ENCODE data around the gene GNA14.
"Not testable (repeated sequence)": the region's sequence is repeated elsewhere in the genome, so short reads cannot be mapped to it uniquely, and the experiment has no call there.

Gene GNA14

GRCh38 chr9:77440057-77440456, 208.1 kb downstream of the GNA14 start:
- no peak for DNase-seq

- no peak for DNase-seq
These were observed 209.5 kb downstream of the GNA14 start for GRCh38 chr9:77438653-77439052.

- DNase-seq = no peak
These were observed 212.4 kb downstream of the GNA14 start for GRCh38 chr9:77435688-77436087.

- no peak for DNase-seq
These were observed 212.8 kb downstream of the GNA14 start for GRCh38 chr9:77435277-77435676.

- DNase-seq = peak; percentile 67
These were observed 214.3 kb downstream of the GNA14 start for GRCh38 chr9:77433675-77434445.

- DNase-seq = no peak
These were observed 216.1 kb downstream of the GNA14 start for GRCh38 chr9:77432053-77432452.

GRCh38 chr9:77429928-77430327, 218.2 kb downstream of the GNA14 start:
- no peak for DNase-seq

- no peak for DNase-seq
These were observed 220.7 kb downstream of the GNA14 start for GRCh38 chr9:77427256-77427927.

GRCh38 chr9:77426712-77427111, 221.4 kb downstream of the GNA14 start:
- no peak for DNase-seq

- no peak for DNase-seq
These were observed 223.1 kb downstream of the GNA14 start for GRCh38 chr9:77424993-77425392.

- no peak for DNase-seq
These were observed 224.3 kb downstream of the GNA14 start for GRCh38 chr9:77423841-77424240.

GRCh38 chr9:77422969-77423368, 225.2 kb downstream of the GNA14 start:
- DNase-seq = no peak

- DNase-seq = peak; percentile 1
These were observed 226.4 kb downstream of the GNA14 start for GRCh38 chr9:77421506-77422265.

- DNase-seq = no peak
These were observed 227.5 kb downstream of the GNA14 start for GRCh38 chr9:77420641-77421040.

- DNase-seq = no peak
These were observed 229.9 kb downstream of the GNA14 start for GRCh38 chr9:77418226-77418625.

- no peak for DNase-seq
These were observed 230.6 kb downstream of the GNA14 start for GRCh38 chr9:77417566-77417965.

GRCh38 chr9:77408521-77408920, 239.6 kb downstream of the GNA14 start:
- not testable (repeated sequence) for DNase-seq

- no peak for DNase-seq
These were observed 244.9 kb downstream of the GNA14 start for GRCh38 chr9:77403239-77403638.

- DNase-seq = no peak
These were observed 245.8 kb downstream of the GNA14 start for GRCh38 chr9:77402286-77402685.

GRCh38 chr9:77399964-77400363, 248.2 kb downstream of the GNA14 start:
- no peak for DNase-seq

GRCh38 chr9:77398581-77398980, 249.5 kb downstream of the GNA14 start:
- not testable (repeated sequence) for DNase-seq

GRCh38 chr9:77392328-77392727, 255.8 kb downstream of the GNA14 start:
- DNase-seq = no peak

- DNase-seq = no peak
These were observed 256.3 kb downstream of the GNA14 start for GRCh38 chr9:77391834-77392233.

GRCh38 chr9:77386187-77386586, 261.9 kb downstream of the GNA14 start:
- DNase-seq = no peak
